Placental epithelial cell (primary cell): ENCODE data around the gene PDCD10. TPM values are rescaled to one million over a fixed set of nuclear protein-coding genes. Genes with fewer than 3 reads are reported as not detected.

Experiments
- small RNA-seq: library from RNA; depleted of rRNA; stranded (forward); fragments of <200 nt; gene quantifications from one replicate; pipeline ENCODE3, GENCODE V24; 2012
- total RNA-seq: library from RNA; depleted of rRNA; stranded (reverse); fragments of >200 nt; gene quantifications from 2 replicates; pipeline ENCODE4 v1.2.3, GENCODE V29; 2012

PDCD10 gene
- total RNA-seq: 58.2 and 72.6 TPM in 2 replicates

GRCh38 chr3:167734498-167735232 is at the start of gene PDCD10:
PDCD10 (minus strand) TSS chr3:167734892; CDS start chr3:167720157, 14,735 bp downstream.

GRCh38 chr3:167735233-167736138 is 794 bp upstream of the PDCD10 start, which contains the start of gene SERPINI1:
SERPINI1 (plus strand) TSS chr3:167735721; CDS start chr3:167789129, 53,408 bp downstream.

GRCh38 chr3:167653760-167654159 is 80.9 kb downstream of the PDCD10 start, which contains the start of gene WDR49:
WDR49 (minus strand) TSS chr3:167653942; CDS start chr3:167653425, 517 bp downstream.

Small RNAs within 50 kb of the gene (small RNA-seq; reads per million reads assigned to genes)
- 0.12 reads per million for gene HMGN1P8

Other genes with a start within 250 kb of the PDCD10 start
- not detected in 2 replicates for gene WDR49, start 81.0 kb downstream of the PDCD10 start, total RNA-seq
- gene SERPINI1, start 829 bp upstream of the PDCD10 start, total RNA-seq: 1.6 and 2.0 TPM in 2 replicates